ENCODE data around the gene CNDP1. TPM values are rescaled to one million over a fixed set of nuclear protein-coding genes. Genes with fewer than 3 reads are reported as not detected.

The CNDP1 gene, protein sequence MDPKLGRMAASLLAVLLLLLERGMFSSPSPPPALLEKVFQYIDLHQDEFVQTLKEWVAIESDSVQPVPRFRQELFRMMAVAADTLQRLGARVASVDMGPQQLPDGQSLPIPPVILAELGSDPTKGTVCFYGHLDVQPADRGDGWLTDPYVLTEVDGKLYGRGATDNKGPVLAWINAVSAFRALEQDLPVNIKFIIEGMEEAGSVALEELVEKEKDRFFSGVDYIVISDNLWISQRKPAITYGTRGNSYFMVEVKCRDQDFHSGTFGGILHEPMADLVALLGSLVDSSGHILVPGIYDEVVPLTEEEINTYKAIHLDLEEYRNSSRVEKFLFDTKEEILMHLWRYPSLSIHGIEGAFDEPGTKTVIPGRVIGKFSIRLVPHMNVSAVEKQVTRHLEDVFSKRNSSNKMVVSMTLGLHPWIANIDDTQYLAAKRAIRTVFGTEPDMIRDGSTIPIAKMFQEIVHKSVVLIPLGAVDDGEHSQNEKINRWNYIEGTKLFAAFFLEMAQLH
- not detected in 2 replicates for total RNA-seq

DNA sequence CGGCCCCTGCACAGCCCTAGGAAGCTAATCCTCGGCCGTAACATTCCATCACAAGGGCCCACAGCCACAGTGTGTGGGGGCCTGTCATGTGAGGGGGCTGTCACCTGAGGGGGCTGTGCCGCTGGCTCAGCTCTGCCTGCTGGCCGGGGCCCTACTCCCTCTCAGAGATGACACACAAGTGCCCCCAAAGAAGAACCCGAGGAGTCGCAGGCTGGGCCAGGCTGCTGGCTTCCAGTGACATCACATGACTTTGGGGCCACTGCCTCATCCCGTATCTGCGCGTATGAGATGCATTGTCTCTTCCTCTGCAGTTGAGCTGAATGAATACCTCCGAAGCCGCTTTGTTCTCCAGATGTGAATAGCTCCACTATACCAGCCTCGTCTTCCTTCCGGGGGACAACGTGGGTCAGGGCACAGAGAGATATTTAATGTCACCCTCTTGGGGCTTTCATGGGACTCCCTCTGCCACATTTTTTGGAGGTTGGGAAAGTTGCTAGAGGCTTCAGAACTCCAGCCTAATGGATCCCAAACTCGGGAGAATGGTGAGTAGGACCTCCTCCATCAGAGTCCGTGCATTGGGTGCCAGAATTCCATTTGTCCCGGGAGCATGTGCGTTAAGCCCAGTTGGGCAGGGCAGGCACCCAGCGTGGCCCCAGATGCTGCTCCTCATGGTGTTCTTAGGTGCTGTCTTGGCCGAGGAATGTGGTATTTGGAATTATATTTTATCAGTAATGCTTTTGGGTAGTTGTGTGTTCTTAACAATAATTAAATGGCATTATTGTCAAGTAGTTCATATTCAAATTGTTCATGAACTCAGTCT lies at the start of gene CNDP1:
Gene CNDP1 (plus strand): TSS at position 351 of the 820 bp plus-strand sequence. CDS start 168 bp downstream, at position 519.

DNA sequence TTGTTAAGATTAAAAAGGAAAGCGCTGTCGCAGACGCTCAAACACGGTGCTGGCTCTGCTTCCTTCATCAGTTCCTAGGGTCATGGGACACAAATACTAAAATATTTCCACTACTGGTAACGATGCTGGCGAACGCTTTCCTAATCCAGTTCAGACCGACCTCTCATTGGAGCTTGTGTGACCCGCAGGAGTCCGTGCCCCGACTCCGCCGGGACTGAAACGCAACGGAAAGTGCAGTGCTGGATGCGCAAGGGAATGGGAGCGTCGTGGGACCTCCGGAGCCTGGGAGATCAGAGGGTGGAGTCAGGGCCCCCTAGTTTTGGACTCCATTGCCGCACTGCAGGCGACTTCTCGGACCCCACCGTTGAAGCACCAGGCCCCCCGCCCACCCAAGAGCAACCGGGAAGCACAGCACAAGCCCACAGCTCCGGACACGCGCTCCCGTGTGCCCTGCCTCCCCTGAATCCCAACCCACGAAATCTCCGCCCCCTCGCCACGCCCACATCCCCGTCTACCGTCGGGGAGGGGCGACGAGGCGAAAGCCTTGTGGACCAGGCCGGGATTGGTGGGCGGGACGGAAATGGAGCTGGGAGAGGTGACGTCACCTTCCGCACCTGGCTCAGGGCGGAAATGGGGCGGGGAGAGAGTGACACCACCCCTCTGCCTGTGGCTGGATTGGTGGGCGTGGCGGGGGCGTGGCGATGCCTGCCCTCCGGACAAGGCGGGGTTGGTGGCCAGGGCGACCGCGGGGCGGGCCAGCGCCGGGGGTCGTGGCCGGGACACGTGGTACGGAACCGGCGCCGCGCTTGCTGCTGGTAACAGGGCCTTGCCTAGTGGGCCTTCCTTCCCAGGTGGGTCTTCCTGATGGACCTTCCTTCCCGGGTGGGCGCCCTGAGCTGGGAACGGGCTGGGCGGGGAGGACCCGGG lies 38.5 kb upstream of the CNDP1 start, which contains the start of gene CNDP2:
Gene CNDP2 (plus strand): TSS at position 783 of the 927 bp plus-strand sequence. CDS start 3,611 bp downstream, outside the sequence.

DNA sequence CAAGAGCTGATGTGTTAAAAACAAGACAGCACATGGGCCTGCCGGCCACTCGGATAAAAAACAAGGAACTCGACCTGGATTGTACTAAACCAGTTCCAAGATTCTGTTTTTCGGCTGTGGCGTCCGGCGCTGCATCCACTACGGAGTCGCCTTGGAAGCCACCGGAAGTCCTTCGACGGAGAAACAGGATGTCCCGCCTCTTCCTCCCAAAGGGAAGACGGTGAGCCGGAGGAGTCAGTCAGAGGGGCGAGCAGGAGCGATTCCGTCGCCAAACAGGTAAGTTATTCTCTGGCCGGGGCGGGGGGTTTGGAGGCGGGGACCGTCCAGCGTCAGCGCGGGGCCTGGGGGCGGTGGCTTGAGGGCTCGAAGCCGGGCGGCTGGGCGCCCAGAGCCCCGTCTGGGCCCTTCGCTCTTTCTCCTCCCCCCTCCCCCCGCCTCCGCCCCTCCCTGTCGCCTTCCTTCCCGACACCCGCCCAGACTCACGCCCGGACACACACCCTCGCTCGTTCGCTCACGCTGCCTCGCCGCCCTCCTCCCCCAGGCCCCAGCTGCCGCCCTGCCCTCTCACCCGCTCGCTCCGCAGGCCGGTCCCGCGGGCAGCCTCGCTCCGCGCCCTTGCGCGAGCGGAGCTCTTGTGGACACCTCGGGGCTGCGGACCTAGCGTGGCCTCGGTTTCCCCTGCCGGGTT lies 63.5 kb downstream of the CNDP1 start, which contains the start of gene ZNF407:
Gene ZNF407 (plus strand): TSS at position 209 of the 688 bp plus-strand sequence. CDS start 33,150 bp downstream, outside the sequence.

Other genes with a start within 250 kb of the CNDP1 start
- 119 and 127 TPM in 2 replicates for gene CYB5A, start 242.5 kb upstream of the CNDP1 start, total RNA-seq
- gene C18orf63, start 218.7 kb upstream of the CNDP1 start, total RNA-seq = not detected in 2 replicates
- not detected in 2 replicates for gene DIPK1C, start 77.2 kb upstream of the CNDP1 start, total RNA-seq
- 98.0 and 103 TPM in 2 replicates for gene CNDP2, start 38.1 kb upstream of the CNDP1 start, total RNA-seq
- 4.0 and 6.7 TPM in 2 replicates for gene ZNF407, start 63.4 kb downstream of the CNDP1 start, total RNA-seq